Measurements from ENCODE around the gene TDP1.

- no peak for TF ChIP-seq POLR2A (IDR thresholded peaks at IDR 0.05; ENCODE audit: extremely low read depth, insufficient read length)
- TF ChIP-seq, protein P1, sequence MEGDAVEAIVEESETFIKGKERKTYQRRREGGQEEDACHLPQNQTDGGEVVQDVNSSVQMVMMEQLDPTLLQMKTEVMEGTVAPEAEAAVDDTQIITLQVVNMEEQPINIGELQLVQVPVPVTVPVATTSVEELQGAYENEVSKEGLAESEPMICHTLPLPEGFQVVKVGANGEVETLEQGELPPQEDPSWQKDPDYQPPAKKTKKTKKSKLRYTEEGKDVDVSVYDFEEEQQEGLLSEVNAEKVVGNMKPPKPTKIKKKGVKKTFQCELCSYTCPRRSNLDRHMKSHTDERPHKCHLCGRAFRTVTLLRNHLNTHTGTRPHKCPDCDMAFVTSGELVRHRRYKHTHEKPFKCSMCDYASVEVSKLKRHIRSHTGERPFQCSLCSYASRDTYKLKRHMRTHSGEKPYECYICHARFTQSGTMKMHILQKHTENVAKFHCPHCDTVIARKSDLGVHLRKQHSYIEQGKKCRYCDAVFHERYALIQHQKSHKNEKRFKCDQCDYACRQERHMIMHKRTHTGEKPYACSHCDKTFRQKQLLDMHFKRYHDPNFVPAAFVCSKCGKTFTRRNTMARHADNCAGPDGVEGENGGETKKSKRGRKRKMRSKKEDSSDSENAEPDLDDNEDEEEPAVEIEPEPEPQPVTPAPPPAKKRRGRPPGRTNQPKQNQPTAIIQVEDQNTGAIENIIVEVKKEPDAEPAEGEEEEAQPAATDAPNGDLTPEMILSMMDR (IDR thresholded peaks at IDR 0.05; ENCODE audit: low read depth, low read length): no peak
- TF ChIP-seq, protein P2, sequence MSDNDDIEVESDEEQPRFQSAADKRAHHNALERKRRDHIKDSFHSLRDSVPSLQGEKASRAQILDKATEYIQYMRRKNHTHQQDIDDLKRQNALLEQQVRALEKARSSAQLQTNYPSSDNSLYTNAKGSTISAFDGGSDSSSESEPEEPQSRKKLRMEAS (IDR thresholded peaks at IDR 0.05; ENCODE audit: low read depth, low read length): no peak
Measured at GRCh38 chr14:89918721-89919120, 37.0 kb upstream of the TDP1 start.

Measured in NB4 (cell line).